Lung (tissue), 12 donors: ENCODE measurements around the gene PC. TPM values are rescaled to one million over a fixed set of nuclear protein-coding genes. Genes with fewer than 3 reads are reported as not detected.

Experiments used
- ATAC-seq: fragments of 200-7000 bp; cut with Tn5 transposase; one replicate; pipeline ENCODE4 v1.9.1; 2020; ENCODE audit warnings: moderate number of reproducible peaks; ENCODE audit not compliant: insufficient read depth, low FRiP score
- DNase-seq, 3 donors: peaks; one replicate each; pipeline ENCODE4 v3.0.0-alpha.2; 2013 to 2017
- H3K27ac ChIP-seq, 2 donors: one replicate each; pipeline ENCODE4 v1.5.1; 2013; ENCODE audit warnings: mild to moderate bottlenecking in 2 of 2, moderate library complexity in 2 of 2, control low read depth in 1 of 2, inconsistent platforms in 1 of 2, low read depth in 1 of 2, low read length in 1 of 2
- H3K27me3 ChIP-seq, 3 donors: one replicate each; pipeline ENCODE4 v1.5.1; 2013; ENCODE audit warnings: low read length in 2 of 3; ENCODE audit not compliant: control insufficient read depth in 3 of 3, insufficient read depth in 3 of 3
- H3K36me3 ChIP-seq, 4 donors: one replicate each; pipeline ENCODE4 v1.5.1; 2013; ENCODE audit warnings: low read length in 4 of 4, mild to moderate bottlenecking in 1 of 4, moderate library complexity in 1 of 4; ENCODE audit not compliant: control insufficient read depth in 4 of 4, insufficient read depth in 4 of 4
- H3K4me1 ChIP-seq, 5 donors: one replicate each; pipeline ENCODE4 v1.5.1; 2013; ENCODE audit warnings: low read length in 5 of 5, mild to moderate bottlenecking in 2 of 5, moderate library complexity in 1 of 5; ENCODE audit not compliant: control insufficient read depth in 5 of 5, insufficient read depth in 5 of 5
- H3K4me3 ChIP-seq: one replicate; pipeline ENCODE4 v1.5.1; 2013; ENCODE audit warnings: mild to moderate bottlenecking, control low read depth, moderate library complexity
- H3K9ac ChIP-seq, 2 donors: one replicate each; pipeline ENCODE4 v1.5.1; 2013; ENCODE audit warnings: low read length in 2 of 2, control low read depth in 1 of 2; ENCODE audit not compliant: insufficient read depth in 1 of 2
- H3K9me3 ChIP-seq, 4 donors: one replicate each; pipeline ENCODE4 v1.5.1; 2013; ENCODE audit warnings: low read length in 3 of 4, mild to moderate bottlenecking in 1 of 4, moderate library complexity in 1 of 4; ENCODE audit not compliant: control insufficient read depth in 4 of 4, insufficient read depth in 3 of 4
- CTCF ChIP-seq: IDR thresholded peaks from 2 replicates; pipeline ENCODE4 v1.5.1; 2012; ENCODE audit warnings: mild to moderate bottlenecking; ENCODE audit errors: control extremely low read depth, extremely low read depth
- WGBS, 2 donors: extraction: QIAGEN DNeasy Blood & Tissue Kit; methylation state at CpG; one replicate each; pipeline ENCODE4 v1.1.7; 2013; 5-methylcytosine and 5-hydroxymethylcytosine counted together
- polyA plus RNA-seq, 2 donors: library from polyadenylated mRNA; stranded (reverse); fragments of 200-250 nt; gene quantifications; one replicate each; pipeline ENCODE4 v1.2.1, GENCODE V29; 2013
- total RNA-seq, 2 donors: library from RNA; depleted of rRNA in 1 of 2; stranded (reverse); fragments of >200 nt in 1 of 2; gene quantifications; one replicate each; pipeline ENCODE4 v1.2.1, GENCODE V29; 2014 to 2021
- donor health status: control.
- donor health status: control.
- donor health status: Bipolar disorder and iron deficiency.
- donor health status: healthy.
- donor health status: DM: yes; HTN: yes; CAD: no.

PC gene
- total and polyA plus RNA-seq, 4 donors, result 5.5 to 32.5 (median 12.0) TPM

DNA sequence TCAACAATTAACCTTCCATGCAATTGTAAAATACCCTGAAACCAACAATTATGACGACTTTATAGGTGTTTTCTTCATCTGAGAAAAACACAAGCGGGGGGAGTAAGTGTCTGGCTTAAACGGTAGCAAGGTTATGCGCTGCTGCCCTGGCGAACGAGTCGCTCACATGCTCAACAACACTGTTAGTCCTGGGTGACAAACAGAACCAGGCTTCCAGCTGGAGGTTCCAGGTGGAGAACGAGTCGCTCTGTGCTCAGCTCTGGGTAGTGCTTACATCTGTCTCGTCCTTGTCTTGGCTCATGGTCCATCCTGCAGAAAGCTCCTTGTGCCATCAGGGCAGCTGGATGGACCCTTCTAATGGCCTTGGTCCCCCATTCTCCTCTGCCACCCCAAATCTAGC, 48.2 kb downstream of the PC start:
- Histone ChIP-seq H3K9ac (no peak overlapping the region), H3K27ac (no peak overlapping the region), H3K4me1 (peaks cover 0 to 13% (median 10%) of the 10 kb centered on the region in 5 donors), H3K36me3 (no peaks in the 10 kb centered on the region), H3K9me3 (no peaks in the 10 kb centered on the region), H3K27me3 (no peaks in the 10 kb centered on the region), H3K4me3 (no peak overlapping the region)
- TF ChIP-seq CTCF, result no peak
- no peak for ATAC-seq
- 95 to 96% methylated on average over 10 of the region's 10 CpGs for WGBS, 2 donors
- no peak for DNase-seq

DNA sequence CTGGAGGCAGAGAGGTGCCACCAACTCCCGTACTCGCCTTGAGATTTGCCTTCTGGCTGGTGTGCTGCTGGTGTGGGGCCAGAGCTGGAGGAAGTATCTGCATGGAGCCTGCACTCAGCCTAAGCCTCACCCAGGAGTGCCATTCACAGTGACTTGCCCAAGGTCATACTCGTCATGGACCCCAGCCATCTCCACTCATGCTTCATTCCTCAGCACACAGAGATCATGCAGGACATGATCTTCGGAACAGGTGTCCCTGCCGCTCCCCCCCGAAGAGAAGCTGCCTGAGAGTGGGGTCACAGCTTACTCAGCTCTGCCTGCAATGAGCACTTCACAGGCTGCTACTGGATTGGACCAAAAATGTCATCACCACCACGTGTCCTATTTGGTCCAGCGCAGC, 49.0 kb downstream of the PC start:
- no peak for DNase-seq
- no peak for TF ChIP-seq CTCF
- Histone ChIP-seq H3K36me3 (no peaks in the 10 kb centered on the region), H3K27me3 (no peaks in the 10 kb centered on the region), H3K9ac (no peak overlapping the region), H3K4me3 (no peak overlapping the region), H3K27ac (no peak overlapping the region), H3K4me1 (peaks cover 0 to 13% (median 9%) of the 10 kb centered on the region in 5 donors), H3K9me3 (no peaks in the 10 kb centered on the region)
- ATAC-seq, result no peak
- 95 to 98% methylated on average over 8 of the region's 8 CpGs for WGBS, 2 donors

- no peak for ATAC-seq
- no peaks in the 10 kb centered on the region for H3K27me3 ChIP-seq
- 87 to 92% methylated on average over 9 of the region's 9 CpGs for WGBS, 2 donors
- no peak for TF ChIP-seq CTCF
- H3K9me3 ChIP-seq, result no peaks in the 10 kb centered on the region
- H3K4me1 ChIP-seq, result peaks cover 0 to 13% (median 9%) of the 10 kb centered on the region in 5 donors
- DNase-seq, result no peak
- no peak overlapping the region for H3K27ac ChIP-seq
- no peaks in the 10 kb centered on the region for H3K36me3 ChIP-seq
- no peak overlapping the region for H3K9ac ChIP-seq
- no peak overlapping the region for H3K4me3 ChIP-seq
Measured at GRCh38 chr11:66907751-66908630, 50.2 kb downstream of the PC start.
